ENCODE measurements around the gene ZNF99. TPM values are rescaled to one million over a fixed set of nuclear protein-coding genes. Genes with fewer than 3 reads are reported as not detected.
"Not testable (repeated sequence)": the region's sequence is repeated elsewhere in the genome, so short reads cannot be mapped to it uniquely, and the experiment has no call there.

The ZNF99 gene
- under 0.01 TPM for total RNA-seq

DNA sequence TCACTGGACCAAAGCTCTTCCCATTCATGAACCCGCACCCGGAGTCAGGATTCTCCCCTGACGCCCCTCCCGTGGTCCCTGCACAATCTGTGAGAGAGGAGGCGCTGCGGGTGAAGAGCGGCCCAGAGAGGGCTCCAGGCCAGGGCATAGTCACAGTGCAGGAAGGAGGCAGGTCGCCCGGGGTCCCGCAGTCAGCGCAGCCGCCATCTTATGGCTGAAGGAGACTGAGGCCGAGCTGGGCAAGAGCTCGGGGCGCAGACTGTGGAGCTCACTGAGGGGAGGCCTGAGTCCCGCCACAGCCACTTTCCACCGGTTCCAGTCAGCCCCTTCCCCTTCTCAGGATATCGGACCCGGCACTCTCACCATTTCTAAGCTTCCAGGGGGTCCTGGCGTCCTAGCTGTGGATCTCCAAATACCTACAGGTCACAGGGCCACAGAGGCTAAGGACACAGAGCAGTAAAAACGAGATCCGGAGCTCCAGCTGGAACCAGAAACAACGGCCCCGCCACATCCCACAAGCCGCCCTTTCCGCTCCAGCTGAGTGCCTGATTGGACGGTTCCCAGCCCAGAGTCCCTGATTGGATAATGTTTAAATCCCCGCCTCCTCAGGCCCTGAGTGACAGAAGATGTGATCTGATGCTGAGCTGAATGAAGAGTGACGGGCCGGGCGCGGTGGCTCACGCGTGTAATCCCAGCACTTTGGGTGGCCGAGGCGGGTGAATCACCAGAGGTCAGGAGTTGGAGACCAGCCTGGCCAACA lies at the start of gene ZNF99:
ZNF99 (minus strand) TSS at position 501 of the 760 bp plus-strand sequence; CDS start at position 366, 135 bp downstream.
- H3K9me3 ChIP-seq (ENCODE audit: low read depth, low read length): no peaks in the 10 kb centered on the region
- no peak within 1 kb of the TSS for H3K4me3 ChIP-seq (ENCODE audit: low read length)
- H3K4me1 ChIP-seq (ENCODE audit: insufficient read depth, low read length): no peaks in the 10 kb centered on the region
- H3K27me3 ChIP-seq (ENCODE audit: insufficient read depth, low read length): no peaks in the 10 kb centered on the region

DNA sequence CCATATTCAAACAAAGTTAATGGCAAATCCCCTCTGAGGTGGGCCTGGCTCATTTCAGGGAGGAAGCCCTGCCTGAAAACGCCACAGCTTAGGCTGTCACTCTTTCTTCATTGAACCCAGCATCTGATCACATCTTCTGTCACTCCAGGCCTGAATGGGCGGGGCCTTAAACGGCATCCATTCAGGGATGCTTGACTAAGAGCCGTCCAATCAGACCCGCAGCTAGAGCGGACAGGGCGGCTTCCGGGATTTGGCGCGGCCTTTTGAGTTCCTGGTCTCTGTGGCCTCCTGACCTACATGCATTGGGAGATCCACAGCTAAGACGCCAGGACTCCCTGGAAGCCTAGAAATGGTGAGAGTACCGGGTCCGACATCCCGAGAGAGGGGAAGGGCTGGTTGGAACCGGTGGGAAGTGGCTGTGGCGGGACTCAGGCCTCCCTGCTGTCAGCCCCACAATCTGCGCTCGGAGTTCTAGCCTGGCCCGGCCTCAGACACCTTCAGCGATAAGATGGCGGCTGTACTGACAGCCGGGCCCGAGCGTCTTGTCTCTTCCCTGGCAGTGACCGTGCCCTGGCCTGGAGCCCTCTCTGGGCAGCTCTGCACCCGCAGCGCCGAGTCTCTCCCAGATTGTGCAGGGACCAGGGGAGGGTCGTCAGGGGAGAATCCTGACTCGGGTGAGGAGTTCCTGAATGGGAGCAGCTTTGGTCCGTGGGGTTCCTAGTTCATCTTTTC lies 48.2 kb upstream of the ZNF99 start, which contains the start of gene ZNF723:
ZNF723 (plus strand) TSS at position 261 of the 732 bp plus-strand sequence; CDS start at position 350, 89 bp downstream.
- H3K9me3 ChIP-seq (ENCODE audit: low read depth, low read length): peaks cover 5% of the 10 kb centered on the region
- H3K4me1 ChIP-seq (ENCODE audit: insufficient read depth, low read length): no peaks in the 10 kb centered on the region
- H3K4me3 ChIP-seq (ENCODE audit: low read length): no peak within 1 kb of the TSS
- H3K27me3 ChIP-seq (ENCODE audit: insufficient read depth, low read length): no peaks in the 10 kb centered on the region

DNA sequence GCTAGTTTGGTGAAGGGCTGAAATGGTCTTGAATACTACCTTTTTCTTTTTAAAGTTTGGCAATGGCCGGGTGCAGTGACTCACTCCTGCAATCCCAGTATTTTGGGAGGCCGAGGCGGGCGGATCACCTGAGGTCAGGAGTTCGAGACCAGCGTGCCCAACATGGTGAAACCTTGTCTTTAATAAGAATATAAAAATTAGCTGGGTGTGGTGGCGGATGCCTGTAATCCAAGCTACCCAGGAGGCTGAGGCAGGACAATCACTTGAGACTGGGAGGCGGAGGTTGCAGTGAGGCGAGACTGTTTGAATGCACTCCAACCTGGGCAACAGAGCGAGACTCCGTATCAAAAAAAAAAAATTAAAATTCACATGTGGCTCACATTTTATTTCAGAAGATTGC lies 47.3 kb upstream of the ZNF99 start:
- Histone ChIP-seq H3K4me1 (ENCODE audit: insufficient read depth, low read length) (no peaks in the 10 kb centered on the region), H3K9me3 (ENCODE audit: low read depth, low read length) (peaks cover 6% of the 10 kb centered on the region), H3K27me3 (ENCODE audit: insufficient read depth, low read length) (no peaks in the 10 kb centered on the region)

DNA sequence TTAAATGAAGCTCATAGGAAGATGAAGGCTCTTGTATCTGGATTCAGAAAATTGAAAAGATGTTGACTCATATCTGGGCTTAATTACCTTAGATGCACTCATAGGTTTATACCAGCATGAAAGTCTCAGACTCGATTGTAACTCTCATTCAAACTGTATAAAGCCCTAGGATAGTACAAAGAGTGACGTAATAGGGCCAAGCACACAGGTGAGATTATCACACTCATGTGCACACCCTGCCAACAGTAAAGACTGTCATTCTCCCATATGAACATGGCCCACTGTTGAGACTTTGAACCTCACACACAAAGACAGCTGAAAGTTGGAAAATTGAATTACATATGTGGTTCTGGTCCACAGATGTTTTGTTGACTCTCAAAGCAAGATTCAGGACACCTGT lies 30.2 kb upstream of the ZNF99 start:
- Histone ChIP-seq H3K4me1 (ENCODE audit: insufficient read depth, low read length) (no peaks in the 10 kb centered on the region), H3K4me3 (ENCODE audit: low read length) (no peak overlapping the region), H3K9me3 (ENCODE audit: low read depth, low read length) (peaks cover 4% of the 10 kb centered on the region), H3K27me3 (ENCODE audit: insufficient read depth, low read length) (no peaks in the 10 kb centered on the region)

More for the DNA sequence above, 47.3 kb upstream of the ZNF99 start:
- no peak overlapping the region for H3K4me3 ChIP-seq (ENCODE audit: low read length)

DNA sequence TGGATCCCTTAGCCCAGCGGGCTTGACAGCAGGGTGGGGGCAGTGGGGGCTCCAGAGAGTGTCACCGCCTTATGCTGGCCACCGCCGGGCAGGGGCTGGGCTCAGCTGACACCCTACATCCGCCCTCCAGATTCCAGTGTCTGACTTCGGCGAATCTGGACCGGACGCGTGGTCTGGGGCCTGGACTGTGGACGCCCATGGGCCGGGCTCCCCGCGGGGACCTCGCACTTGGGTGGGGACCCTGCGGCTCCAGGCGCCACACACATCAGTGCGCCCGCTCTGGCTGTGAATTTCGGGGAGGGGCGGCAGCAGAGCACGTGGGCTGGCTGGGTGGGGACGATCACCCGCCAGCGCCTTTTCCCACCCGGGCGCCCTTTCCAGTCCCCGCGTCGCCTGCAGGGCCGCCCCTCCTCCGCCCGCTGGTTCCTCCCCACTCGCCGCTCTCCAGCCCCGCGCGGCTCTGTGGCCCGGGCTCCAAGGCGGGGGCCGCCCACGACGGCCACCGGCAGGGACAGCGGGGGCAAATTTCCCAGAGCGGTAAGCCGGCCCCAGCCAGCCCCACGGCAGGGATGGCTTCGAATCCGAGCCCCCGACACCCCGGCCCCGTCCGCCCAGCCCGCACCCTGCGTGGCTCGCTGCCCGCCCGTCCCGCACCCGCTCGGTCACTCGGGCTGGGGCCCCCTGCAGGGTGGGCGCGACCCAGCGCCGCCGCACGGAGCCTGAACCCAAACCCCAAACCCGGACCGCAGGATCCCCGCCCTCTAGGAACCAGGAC lies 23.3 kb upstream of the ZNF99 start:
- no peak overlapping the region for H3K4me3 ChIP-seq (ENCODE audit: low read length)
- H3K9me3 ChIP-seq (ENCODE audit: low read depth, low read length): no peaks in the 10 kb centered on the region
- H3K4me1 ChIP-seq (ENCODE audit: insufficient read depth, low read length): no peaks in the 10 kb centered on the region
- no peaks in the 10 kb centered on the region for H3K27me3 ChIP-seq (ENCODE audit: insufficient read depth, low read length)

DNA sequence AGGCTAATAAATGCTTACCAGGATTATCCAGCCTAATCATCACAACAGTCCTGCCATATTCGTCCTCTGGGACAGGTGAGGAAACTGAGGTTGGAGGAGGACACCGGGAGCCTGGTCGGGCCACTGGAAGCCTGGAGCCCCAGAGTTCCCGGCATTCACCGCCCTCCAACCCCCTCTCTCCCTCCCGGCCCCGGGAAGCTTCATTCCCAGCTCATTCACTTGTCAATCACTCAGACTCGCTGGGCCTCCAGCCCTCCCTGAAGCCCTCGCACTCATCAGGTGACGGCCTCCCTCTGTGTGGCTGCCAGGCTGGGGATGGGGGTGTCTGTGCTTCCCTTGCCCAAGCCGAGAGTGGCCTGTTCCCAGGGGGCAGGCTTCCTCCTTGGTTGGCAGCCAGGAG lies 22.5 kb upstream of the ZNF99 start:
- Histone ChIP-seq H3K27me3 (ENCODE audit: insufficient read depth, low read length) (no peaks in the 10 kb centered on the region), H3K4me1 (ENCODE audit: insufficient read depth, low read length) (no peaks in the 10 kb centered on the region), H3K4me3 (ENCODE audit: low read length) (no peak overlapping the region), H3K9me3 (ENCODE audit: low read depth, low read length) (peaks cover 5% of the 10 kb centered on the region)

DNA sequence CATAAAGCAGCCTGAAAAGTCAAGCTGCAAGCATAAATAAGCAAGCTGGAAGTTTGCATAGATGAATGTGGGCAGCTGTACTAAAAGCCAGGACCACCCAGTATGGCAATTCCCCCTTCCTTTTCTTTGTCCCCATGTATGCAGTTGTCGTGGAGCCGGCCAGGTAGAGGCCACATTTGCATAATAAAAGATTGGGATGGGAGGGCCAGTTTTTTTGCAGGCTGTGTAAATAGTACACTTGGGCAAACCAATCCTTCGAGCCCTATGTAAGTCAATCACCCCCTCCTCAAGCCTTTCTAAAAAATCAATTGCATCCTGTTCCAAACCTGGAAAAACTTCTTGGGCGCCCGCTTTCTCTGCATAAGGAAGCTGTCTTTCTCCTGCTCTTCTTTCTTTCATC lies 13.1 kb upstream of the ZNF99 start:
- Histone ChIP-seq H3K4me3 (ENCODE audit: low read length) (no peak overlapping the region), H3K4me1 (ENCODE audit: insufficient read depth, low read length) (no peaks in the 10 kb centered on the region), H3K9me3 (ENCODE audit: low read depth, low read length) (peaks cover 6% of the 10 kb centered on the region), H3K27me3 (ENCODE audit: insufficient read depth, low read length) (no peaks in the 10 kb centered on the region)

DNA sequence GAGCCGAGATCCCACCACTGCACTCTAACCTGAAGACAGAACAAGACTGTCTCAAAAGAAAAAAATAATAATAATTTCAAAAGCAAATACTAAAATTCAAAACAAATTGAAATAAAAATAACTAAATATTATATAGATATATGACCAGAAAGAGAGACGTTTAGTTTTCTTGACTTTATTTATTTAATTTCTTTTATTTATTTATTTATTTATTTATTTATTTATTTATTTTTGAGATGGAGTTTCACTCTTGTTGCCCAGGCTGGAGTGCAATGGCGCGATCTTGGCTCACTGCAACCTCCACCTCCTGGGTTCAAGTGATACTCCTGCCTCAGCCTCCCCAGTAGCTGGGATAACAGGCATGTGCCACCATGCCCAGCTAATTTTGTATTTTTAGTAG lies 8.9 kb upstream of the ZNF99 start:
- H3K4me1 ChIP-seq (ENCODE audit: insufficient read depth, low read length); H3K9me3 ChIP-seq (ENCODE audit: low read depth, low read length); H3K27me3 ChIP-seq (ENCODE audit: insufficient read depth, low read length); H3K4me3 ChIP-seq (ENCODE audit: low read length): not testable (repeated sequence)

DNA sequence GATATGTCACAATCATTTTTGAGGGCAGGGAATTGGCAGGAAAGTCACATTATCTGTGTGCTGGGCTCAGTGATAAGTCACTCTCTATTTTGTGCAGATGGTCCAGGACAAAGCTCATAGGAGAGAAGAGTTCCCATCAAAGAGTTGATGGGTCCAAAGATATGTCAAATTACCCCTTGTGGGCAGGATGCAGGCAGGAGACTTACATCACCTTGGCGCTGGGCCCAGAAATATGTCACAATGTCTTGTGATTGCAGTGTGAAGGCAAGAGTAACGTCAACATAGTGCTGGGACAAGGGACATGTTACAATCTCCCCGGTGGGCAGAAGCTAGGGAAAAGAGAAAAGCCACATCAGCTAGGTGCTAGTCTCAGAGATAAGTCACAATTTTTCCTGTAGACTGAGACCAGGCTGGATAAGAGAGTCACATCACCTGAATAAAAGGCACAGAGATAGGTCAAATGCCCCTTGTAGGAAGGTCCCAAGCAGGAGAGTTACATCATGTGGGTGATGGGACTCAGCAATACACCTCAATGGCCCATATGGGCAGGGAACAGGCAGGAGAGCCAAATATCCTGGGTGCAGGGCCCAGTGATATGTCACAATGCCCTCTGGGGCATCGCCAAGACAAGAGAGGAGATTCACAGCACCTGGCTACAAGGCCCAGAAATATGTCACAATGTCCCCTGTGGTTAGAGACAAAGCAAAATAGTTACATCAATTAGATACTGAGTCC lies 47.9 kb downstream of the ZNF99 start:
- Histone ChIP-seq H3K4me3 (ENCODE audit: low read length) (no peak overlapping the region), H3K9me3 (ENCODE audit: low read depth, low read length) (peaks cover 5% of the 10 kb centered on the region), H3K4me1 (ENCODE audit: insufficient read depth, low read length) (no peaks in the 10 kb centered on the region), H3K27me3 (ENCODE audit: insufficient read depth, low read length) (no peaks in the 10 kb centered on the region)

DNA sequence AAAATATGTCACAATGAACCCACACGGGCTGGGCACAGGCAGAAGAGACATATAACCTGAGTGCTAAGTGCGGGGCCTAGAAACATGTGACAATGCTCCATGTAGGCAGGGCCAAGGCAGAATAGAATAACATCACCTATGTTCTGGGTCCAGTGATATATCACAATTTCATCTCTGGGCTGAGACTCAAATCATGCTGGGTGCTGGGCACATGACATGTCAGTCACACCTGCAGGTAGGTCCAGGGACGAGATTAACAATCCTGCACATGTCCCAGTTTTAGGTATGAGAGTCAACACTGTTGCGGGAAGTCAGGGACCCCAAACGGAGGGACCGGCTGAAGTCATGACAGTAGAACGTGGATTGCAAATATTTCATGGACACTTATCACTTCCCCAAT lies 50.3 kb downstream of the ZNF99 start:
- Histone ChIP-seq H3K4me1 (ENCODE audit: insufficient read depth, low read length) (no peaks in the 10 kb centered on the region), H3K4me3 (ENCODE audit: low read length) (no peak overlapping the region), H3K9me3 (ENCODE audit: low read depth, low read length) (peaks cover 5% of the 10 kb centered on the region), H3K27me3 (ENCODE audit: insufficient read depth, low read length) (no peaks in the 10 kb centered on the region)

DNA sequence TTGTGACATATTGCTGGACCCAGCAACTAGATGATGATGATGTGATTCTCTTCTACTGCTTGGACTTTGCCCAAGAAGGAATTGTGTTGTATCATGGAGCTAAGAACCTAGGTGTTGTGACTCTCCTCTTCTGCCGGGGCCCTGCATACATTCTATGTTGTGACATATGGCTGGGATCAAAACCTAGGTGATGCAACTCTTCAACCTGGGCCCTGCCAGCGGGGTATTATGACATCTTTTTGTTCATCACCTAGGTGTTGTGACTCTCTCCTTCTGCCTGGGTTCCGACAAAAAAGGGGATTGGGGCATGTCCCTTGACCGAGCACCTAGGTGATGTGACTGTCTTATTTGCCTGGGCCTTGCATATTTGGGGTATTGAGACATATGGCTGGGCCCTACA lies 55.7 kb downstream of the ZNF99 start:
- H3K27me3 ChIP-seq (ENCODE audit: insufficient read depth, low read length); H3K4me1 ChIP-seq (ENCODE audit: insufficient read depth, low read length): not testable (repeated sequence)

DNA sequence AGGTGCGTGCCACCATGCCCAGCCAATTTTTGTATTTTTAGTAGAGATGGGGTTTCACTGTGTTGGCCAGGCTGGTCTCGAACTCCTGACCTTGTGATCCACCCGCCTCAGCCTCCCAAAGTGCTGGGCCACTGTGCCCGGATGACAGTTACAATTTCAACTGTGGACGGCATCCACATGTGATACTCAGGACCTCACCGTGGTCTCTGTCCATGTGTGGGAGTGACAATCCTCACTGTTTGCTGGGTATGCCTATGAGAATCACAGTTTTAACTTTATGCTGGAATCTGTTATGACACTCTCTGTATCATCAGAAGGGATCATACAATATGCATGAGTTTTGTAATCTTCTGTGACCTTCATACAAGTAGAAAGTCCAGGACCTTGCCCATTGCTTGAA lies 62.4 kb downstream of the ZNF99 start:
- H3K9me3 ChIP-seq (ENCODE audit: low read depth, low read length): peaks cover 13% of the 10 kb centered on the region

More for the DNA sequence above, 55.7 kb downstream of the ZNF99 start:
- H3K9me3 ChIP-seq (ENCODE audit: low read depth, low read length); H3K4me3 ChIP-seq (ENCODE audit: low read length): not testable (repeated sequence)

DNA sequence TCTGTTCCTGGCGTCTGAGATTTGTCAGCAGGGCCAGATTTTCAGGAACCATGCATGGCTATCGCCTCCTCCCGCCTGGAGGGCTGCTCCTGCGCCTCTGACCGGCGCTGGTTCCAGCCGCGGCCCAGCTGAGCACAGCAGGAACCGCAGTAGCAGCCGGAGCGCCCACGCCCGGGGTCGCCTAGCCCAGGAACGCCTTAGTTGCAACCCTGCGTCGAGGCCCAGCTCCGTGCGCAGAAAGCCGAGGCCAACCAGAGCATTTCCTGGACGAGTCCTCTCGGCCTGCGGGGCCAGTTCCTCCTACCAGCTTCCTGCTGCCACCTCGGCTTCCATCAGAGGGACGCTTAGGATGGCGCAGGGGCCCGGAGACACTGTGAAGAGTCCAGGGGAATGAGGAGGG lies 75.0 kb downstream of the ZNF99 start:
- no peaks in the 10 kb centered on the region for H3K9me3 ChIP-seq (ENCODE audit: low read depth, low read length)
- no peaks in the 10 kb centered on the region for H3K27me3 ChIP-seq (ENCODE audit: insufficient read depth, low read length)
- H3K4me1 ChIP-seq (ENCODE audit: insufficient read depth, low read length): no peaks in the 10 kb centered on the region
- H3K4me3 ChIP-seq (ENCODE audit: low read length): no peak overlapping the region

More for the DNA sequence above, 62.4 kb downstream of the ZNF99 start:
- H3K4me3 ChIP-seq (ENCODE audit: low read length); H3K27me3 ChIP-seq (ENCODE audit: insufficient read depth, low read length); H3K4me1 ChIP-seq (ENCODE audit: insufficient read depth, low read length): not testable (repeated sequence)

DNA sequence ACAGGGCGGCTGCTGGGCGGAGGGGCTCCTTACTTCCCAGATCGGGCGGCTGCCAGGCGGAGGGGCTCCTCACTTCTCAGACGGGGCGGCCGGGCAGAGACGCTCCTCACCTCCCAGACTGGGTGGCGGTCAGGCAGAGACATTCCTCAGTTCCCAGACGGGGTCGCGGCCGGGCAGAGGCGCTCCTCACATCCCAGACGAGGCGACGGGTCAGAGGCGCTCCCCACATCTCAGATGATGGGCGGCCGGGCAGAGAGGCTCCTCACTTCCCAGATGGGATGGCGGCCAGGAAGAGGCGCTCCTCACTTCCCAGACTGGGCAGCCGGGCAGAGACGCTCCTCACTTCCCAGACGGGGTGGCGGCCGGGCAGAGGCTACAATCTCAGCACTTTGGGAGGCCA lies 80.9 kb downstream of the ZNF99 start:
- H3K4me3 ChIP-seq (ENCODE audit: low read length); H3K27me3 ChIP-seq (ENCODE audit: insufficient read depth, low read length); H3K4me1 ChIP-seq (ENCODE audit: insufficient read depth, low read length); H3K9me3 ChIP-seq (ENCODE audit: low read depth, low read length): not testable (repeated sequence)

DNA sequence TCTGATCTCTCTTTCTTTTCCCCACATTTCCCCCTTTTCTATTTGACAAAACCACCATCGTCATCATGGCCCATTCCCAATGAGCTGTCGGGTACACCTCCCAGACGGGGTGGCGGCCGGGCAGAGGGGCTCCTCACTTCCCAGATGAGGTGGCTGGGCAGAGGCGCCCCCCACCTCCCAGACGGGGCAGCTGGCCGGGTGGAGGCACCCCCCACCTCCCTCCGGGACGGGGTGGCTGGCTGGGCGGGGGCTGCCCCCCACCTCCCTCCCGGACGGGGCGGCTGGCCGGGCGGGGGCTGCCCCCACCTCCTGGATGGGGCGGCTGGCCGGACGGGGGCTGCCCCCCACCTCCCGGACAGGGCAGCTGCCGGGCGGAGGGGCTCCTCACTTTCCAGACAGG lies 81.3 kb downstream of the ZNF99 start:
- not testable (repeated sequence) for H3K4me1 ChIP-seq (ENCODE audit: insufficient read depth, low read length); H3K4me3 ChIP-seq (ENCODE audit: low read length); H3K9me3 ChIP-seq (ENCODE audit: low read depth, low read length); H3K27me3 ChIP-seq (ENCODE audit: insufficient read depth, low read length)
